Measurements from ENCODE around the gene HOXA11. TPM values are rescaled to one million over a fixed set of nuclear protein-coding genes. Genes with fewer than 3 reads are reported as not detected.

Gene HOXA11
- total RNA-seq, 1 experiment from 2014 or later, result not detected

GRCh38 chr7:27148031-27148755 lies 36.8 kb downstream of the HOXA11 start:
- H3K36me3 Mint-ChIP-seq (ENCODE audit: insufficient read depth in 1 of 3, low read depth in 3 of 3), result no peaks in the 10 kb centered on the region; a peak in 3 of 7 replicates
- Histone ChIP-seq H3K56ac (ENCODE audit: insufficient read length, low read depth, low read length) (no peak overlapping the region), H3K79me2 (ENCODE audit: insufficient read depth, low read length) (no peaks in the 10 kb centered on the region), H2BK12ac (ENCODE audit: insufficient read length, low read depth, low read length) (no peak overlapping the region), H3K27ac (ENCODE audit: insufficient read length, low read depth, low read length) (no peak overlapping the region), H2BK120ac (ENCODE audit: low read depth, low read length, poor library complexity, severe bottlenecking) (no peak overlapping the region), H4K20me1 (ENCODE audit: control insufficient read depth, insufficient read depth, insufficient read length) (no peaks in the 10 kb centered on the region), H4K8ac (replicated peaks; ENCODE audit: insufficient read length, low read depth, low read length) (no peak overlapping the region), H3K9me3 (ENCODE audit: control insufficient read depth, low read depth, low read length) (no peaks in the 10 kb centered on the region), H2AFZ (ENCODE audit: low read length) (no peak overlapping the region), H4K91ac (ENCODE audit: insufficient read length, low read depth, low read length) (no peak overlapping the region), H3K79me1 (ENCODE audit: insufficient read depth, low read depth, low read length, poor library complexity, severe bottlenecking) (no peaks in the 10 kb centered on the region), H3T11ph (ENCODE audit: low read length) (no peak overlapping the region), H3K14ac (ENCODE audit: insufficient read depth, low read length) (no peak overlapping the region), H2BK5ac (ENCODE audit: insufficient read length, low read length) (no peak overlapping the region), H3K9ac (ENCODE audit: extremely low read depth, insufficient read length, low read length) (no peak overlapping the region), H2AK5ac (ENCODE audit: insufficient read length, low read length) (no peak overlapping the region), H2BK20ac (ENCODE audit: low read depth, low read length, poor library complexity, severe bottlenecking) (no peak overlapping the region), H3K4me1 (ENCODE audit: insufficient read depth, low read length) (no peaks in the 10 kb centered on the region), H4K5ac (ENCODE audit: insufficient read length, low read depth, low read length) (no peak overlapping the region), H3K4me2 (ENCODE audit: insufficient read depth, insufficient read length, low read length) (no peak overlapping the region), H3K27me3 (ENCODE audit: insufficient read depth, low read length) (peaks cover 94% of the 10 kb centered on the region), H3K23ac (ENCODE audit: insufficient read length, low read depth, low read length) (no peak overlapping the region), H3K4ac (ENCODE audit: low read depth, low read length) (no peak overlapping the region), H3K18ac (ENCODE audit: insufficient read length, low read depth, low read length) (no peak overlapping the region), H3K23me2 (ENCODE audit: insufficient read length, low read depth, low read length, poor library complexity, severe bottlenecking) (peaks cover 9% of the 10 kb centered on the region), H2BK15ac (ENCODE audit: low read depth, low read length) (no peak overlapping the region)
- H3K9me3 Mint-ChIP-seq, result peaks cover 17 to 22% of the 10 kb centered on the region in 2 experiments
- DNase-seq, result no peak
- no CpG with 5 or more reads among the region's 28 CpGs for WGBS (ENCODE audit: extremely low coverage, insufficient read length, low lambda C conversion rate)
- H3K27ac Mint-ChIP-seq, result no peak overlapping the region
- TF ChIP-seq CTCF (conservative IDR thresholded peaks at IDR 0.05), result no peak
- peak overlapping the region in 1 of 2 experiments; percentile 66; a peak in 2 of 5 replicates for H3K4me3 Mint-ChIP-seq
- H3K4me1 Mint-ChIP-seq, result peaks cover 10 to 28% of the 10 kb centered on the region in 2 experiments
- H3K27me3 Mint-ChIP-seq (ENCODE audit: low read depth), result peaks cover 100% of the 10 kb centered on the region

Data from H9 (cell line).